GM15510 (cell line): Measurements from ENCODE around the gene ERCC1.

Source experiments
- POLR2A ChIP-seq: IDR thresholded peaks from 3 replicates; pipeline ENCODE4 v1.6.1; 2011; ENCODE audit warnings: borderline replicate concordance; ENCODE audit not compliant: insufficient read length; ENCODE audit errors: extremely low read depth

Gene ERCC1

DNA sequence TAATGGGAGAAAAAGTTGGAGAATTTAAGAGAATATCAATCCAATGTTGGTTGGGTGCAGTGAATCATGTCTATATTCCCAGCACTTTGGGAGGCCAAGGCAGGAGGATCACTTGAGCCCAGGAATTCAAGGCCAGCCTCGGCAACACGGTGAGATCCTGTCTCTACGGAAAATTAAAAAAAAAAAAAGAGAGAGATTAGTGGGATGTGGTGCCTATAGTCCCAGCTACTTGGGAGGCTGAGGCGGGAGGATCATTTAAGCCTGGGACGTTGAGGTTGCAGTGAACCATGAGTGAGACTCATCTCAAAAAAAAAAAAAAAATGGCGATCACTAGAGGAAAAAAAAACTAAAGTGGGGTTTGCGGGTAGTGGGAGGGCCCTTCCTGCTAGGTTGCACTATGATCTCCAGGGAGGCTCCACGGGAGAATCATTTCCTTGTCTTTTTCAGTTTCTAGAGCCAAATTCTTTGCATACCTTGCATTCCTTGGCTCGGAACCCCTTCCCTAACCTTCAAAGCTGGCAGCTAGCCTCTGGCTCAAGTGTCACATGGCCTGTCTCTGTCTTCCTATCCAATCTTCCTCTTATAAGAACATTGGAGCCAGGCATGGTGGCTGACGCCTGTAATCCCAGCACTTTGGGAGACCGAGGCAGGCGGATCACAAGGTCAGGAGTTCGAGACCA is 47.5 kb downstream of the ERCC1 start:
- no peak for TF ChIP-seq POLR2A

DNA sequence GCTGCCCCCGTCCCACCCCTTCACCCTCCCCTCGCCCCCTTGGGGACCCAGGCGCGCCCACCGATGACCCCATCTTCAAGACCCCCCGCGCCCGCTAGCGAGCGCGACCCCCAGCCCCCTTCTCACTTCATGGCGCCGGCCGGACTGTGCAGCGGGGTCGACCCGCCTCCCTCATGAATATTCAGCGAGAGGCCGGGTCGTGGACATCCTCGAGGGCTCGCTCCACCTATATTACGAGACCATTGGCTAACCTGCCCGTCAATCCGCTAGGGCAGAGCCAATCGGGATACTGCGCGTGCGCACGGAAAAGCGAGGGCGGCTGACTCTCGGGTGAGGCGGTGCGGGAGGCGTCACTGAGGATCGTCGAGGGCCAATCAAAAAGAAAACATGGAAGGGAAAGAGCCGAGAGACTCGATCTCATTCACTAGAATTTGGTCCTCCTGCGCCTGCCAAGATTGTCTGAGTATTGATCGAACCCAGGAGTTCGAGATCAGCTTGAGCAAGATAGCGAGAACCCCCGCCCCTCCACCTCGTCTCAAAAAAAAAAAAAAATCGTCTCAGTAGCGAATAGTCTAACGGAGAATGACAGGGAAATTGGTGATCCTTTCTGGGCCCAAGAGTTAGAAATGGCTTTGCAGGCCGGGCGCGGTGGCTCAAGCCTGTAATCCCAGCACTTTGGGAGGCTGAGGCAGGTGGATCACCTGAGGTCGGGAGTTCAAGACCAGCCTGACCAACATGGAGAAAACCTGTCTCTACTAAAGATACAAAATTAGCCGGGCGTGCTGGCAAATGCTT is 53.1 kb downstream of the ERCC1 start, which contains the start of gene ERCC2:
Gene ERCC2 (minus strand): TSS at position 164 of the 795 bp plus-strand sequence. CDS start 33 bp downstream, at position 131.
- TF ChIP-seq POLR2A: peak; percentile 58

- no peak for TF ChIP-seq POLR2A
Measured at GRCh38 chr19:45368737-45369340, 54.9 kb downstream of the ERCC1 start.

- TF ChIP-seq POLR2A: no peak
Measured at GRCh38 chr19:45368127-45368526, 55.6 kb downstream of the ERCC1 start.

DNA sequence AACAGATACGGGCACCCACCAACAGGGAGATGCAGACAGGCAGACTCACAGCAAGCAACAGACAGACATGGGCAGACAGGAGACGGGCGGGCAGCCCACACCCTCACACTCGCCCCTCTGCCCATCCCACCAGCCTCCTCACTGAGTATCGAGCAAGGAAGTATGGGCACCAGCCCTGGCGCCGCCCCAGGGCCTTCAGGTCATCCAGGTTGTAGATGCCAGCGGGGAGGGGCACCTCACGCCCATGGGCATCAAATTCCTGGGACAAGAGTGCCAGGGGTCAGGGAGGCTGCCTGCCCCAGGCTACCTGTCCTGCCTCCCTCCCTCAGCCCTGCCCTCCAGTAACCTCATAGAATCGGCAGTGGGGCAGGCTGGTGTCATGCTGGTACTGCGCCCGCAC is 59.0 kb downstream of the ERCC1 start:
- no peak for TF ChIP-seq POLR2A

DNA sequence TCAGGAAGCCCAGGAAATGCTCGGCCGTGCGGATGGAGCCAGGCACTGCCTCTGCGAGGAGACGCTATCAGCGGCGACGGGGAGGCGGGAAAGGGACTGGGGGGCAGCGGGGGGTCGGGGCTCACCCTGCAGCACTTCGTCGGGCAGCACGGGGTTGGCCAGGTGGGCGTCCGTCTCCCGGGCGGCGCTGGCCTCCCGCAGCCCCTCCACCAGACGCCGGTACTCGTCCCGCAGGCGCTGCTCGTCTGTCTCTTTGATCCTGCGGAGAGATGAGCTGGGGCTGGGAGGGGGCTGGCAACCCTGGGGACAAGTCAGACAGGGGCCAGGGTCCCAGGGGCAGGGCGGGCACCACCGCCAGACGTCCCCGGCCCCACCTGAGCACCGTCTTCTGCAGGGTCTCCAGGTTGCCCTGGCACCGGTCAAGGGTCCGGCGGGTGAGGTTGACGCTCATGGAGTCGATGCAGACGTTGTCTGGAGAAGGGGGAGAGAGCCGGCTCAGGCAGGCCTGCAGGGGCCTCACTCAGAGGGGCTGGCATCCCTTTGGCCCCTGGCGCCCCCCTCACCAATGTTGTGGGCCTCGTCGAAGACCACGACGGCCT is 59.8 kb downstream of the ERCC1 start:
- TF ChIP-seq POLR2A: no peak

GRCh38 chr19:45362291-45362690 is 61.4 kb downstream of the ERCC1 start:
- TF ChIP-seq POLR2A: no peak

DNA sequence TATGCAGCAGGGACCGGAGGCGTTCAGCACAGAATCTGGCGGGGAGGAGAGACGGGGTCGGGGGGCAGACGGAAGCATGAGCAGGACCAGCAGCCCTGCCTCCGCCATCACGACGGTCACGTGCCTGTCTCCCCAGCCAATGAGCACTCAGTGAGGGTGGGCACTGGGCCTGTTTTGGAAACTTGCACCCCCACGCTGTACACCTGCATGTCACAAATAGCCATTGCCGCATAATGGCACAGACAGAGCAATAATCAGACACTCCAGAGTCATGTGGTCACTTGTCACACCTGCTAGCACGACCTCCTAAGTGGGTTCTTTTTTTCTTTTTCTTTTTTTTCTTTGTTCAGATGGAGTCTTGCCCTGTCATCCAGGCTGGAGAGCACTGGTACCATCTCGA is 62.1 kb downstream of the ERCC1 start:
- TF ChIP-seq POLR2A: no peak

GRCh38 chr19:45358213-45358792 is 65.4 kb downstream of the ERCC1 start:
- TF ChIP-seq POLR2A: no peak

- no peak for TF ChIP-seq POLR2A
Measured at GRCh38 chr19:45357445-45357783, 66.3 kb downstream of the ERCC1 start.
